Endometrium (tissue), 2 donors: ENCODE data around the gene TMEM134.

Experiments
- FAIRE-seq: peaks from 2 replicates; lab custom pipeline; 2012; peaks lifted over from hg19 to GRCh38; lab: Jason Lieb, UNC
- donor health status: control.
- donor health status: control.

Gene TMEM134

GRCh38 chr11:67422891-67423290 lies 46.2 kb downstream of the TMEM134 start:
- no peak for FAIRE-seq

- no peak for FAIRE-seq
Measured at GRCh38 chr11:67421430-67422031, 47.5 kb downstream of the TMEM134 start.

- FAIRE-seq: no peak
Measured at GRCh38 chr11:67420646-67421429, 48.2 kb downstream of the TMEM134 start.

- FAIRE-seq: no peak
Measured at GRCh38 chr11:67420147-67420645, 48.9 kb downstream of the TMEM134 start.

- FAIRE-seq: no peak
Measured at GRCh38 chr11:67419325-67420049, 49.6 kb downstream of the TMEM134 start.

- FAIRE-seq: no peak
Measured at GRCh38 chr11:67418476-67419281, 50.4 kb downstream of the TMEM134 start.

- no peak for FAIRE-seq
Measured at GRCh38 chr11:67417425-67417824, 51.6 kb downstream of the TMEM134 start.

- no peak for FAIRE-seq
Measured at GRCh38 chr11:67416416-67417335, 52.4 kb downstream of the TMEM134 start.

- FAIRE-seq: no peak
Measured at GRCh38 chr11:67415501-67416304, 53.3 kb downstream of the TMEM134 start, which contains the start of gene CARNS1. Gene CARNS1 (plus strand): TSS chr11:67415678. CDS start chr11:67416200, 522 bp downstream.

GRCh38 chr11:67413266-67413849 lies 55.7 kb downstream of the TMEM134 start:
- FAIRE-seq: no peak

- no peak for FAIRE-seq
Measured at GRCh38 chr11:67412495-67413179, 56.4 kb downstream of the TMEM134 start.

GRCh38 chr11:67411785-67412152 lies 57.3 kb downstream of the TMEM134 start:
- FAIRE-seq: no peak
